Fibroblast of pulmonary artery (primary cell): ENCODE data around the gene DNAJA2.
A peak's percentile ranks its signal among the peaks of the same experiment; 100 is the strongest.

Source experiments
- DNase-seq: peaks from one replicate; pipeline ENCODE4 v3.0.0-alpha.2; 2010; ENCODE audit warnings: low read depth
- H3K4me3 ChIP-seq: replicated peaks from 2 replicates; pipeline ENCODE4 v1.5.1; 2011; ENCODE audit warnings: low read depth, mild to moderate bottlenecking, control low read depth, low read length, moderate library complexity
- CTCF ChIP-seq: IDR thresholded peaks from 2 replicates; pipeline ENCODE4 v1.5.1; 2011; ENCODE audit warnings: mild to moderate bottlenecking, control low read depth, low read length, inconsistent platforms; ENCODE audit errors: missing control alignments

Gene DNAJA2

GRCh38 chr16:46908540-46909372, 64.7 kb downstream of the DNAJA2 start:
- peak; percentile 74 for DNase-seq
- no peak overlapping the region for H3K4me3 ChIP-seq
- TF ChIP-seq CTCF = peak; percentile 57

GRCh38 chr16:46907061-46907774, 66.3 kb downstream of the DNAJA2 start:
- no peak for DNase-seq
- H3K4me3 ChIP-seq = no peak overlapping the region
- TF ChIP-seq CTCF = no peak

- no peak for DNase-seq
- no peak for TF ChIP-seq CTCF
- H3K4me3 ChIP-seq = no peak overlapping the region
These were observed 67.0 kb downstream of the DNAJA2 start for GRCh38 chr16:46906360-46907060.
